AG09309 (cell line): Measurements from ENCODE around the gene C12orf57.

Source experiments
- DNase-seq: peaks from one replicate; pipeline ENCODE4 v3.0.0-alpha.2; 2010; ENCODE audit warnings: low read depth
- H3K4me3 ChIP-seq: 2 replicates; pipeline ENCODE4 v1.5.1; 2011; ENCODE audit warnings: mild to moderate bottlenecking, low read depth, low read length, moderate library complexity; ENCODE audit not compliant: control insufficient read depth
- CTCF ChIP-seq: IDR thresholded peaks from 2 replicates; pipeline ENCODE4 v1.5.1; 2011; ENCODE audit warnings: mild to moderate bottlenecking, low read depth, low read length, inconsistent platforms; ENCODE audit not compliant: insufficient read depth, control insufficient read depth; ENCODE audit errors: missing control alignments

The C12orf57 gene

GRCh38 chr12:6950401-6950801, 6.6 kb downstream of the C12orf57 start:
- peak; percentile 17 for TF ChIP-seq CTCF
- DNase-seq = no peak
- no peak overlapping the region for H3K4me3 ChIP-seq

GRCh38 chr12:6950811-6951540, 7.2 kb downstream of the C12orf57 start, which contains the start of gene PTPN6:
PTPN6 (plus strand) TSS chr12:6951356; CDS start chr12:6951513, 157 bp downstream.
- no peak for TF ChIP-seq CTCF
- no peak within 1 kb of the TSS for H3K4me3 ChIP-seq
- DNase-seq = no peak

GRCh38 chr12:6951551-6952120, 7.8 kb downstream of the C12orf57 start:
- DNase-seq = no peak
- H3K4me3 ChIP-seq = no peak overlapping the region
- no peak for TF ChIP-seq CTCF

GRCh38 chr12:6952121-6952862, 8.5 kb downstream of the C12orf57 start:
- H3K4me3 ChIP-seq = no peak overlapping the region
- no peak for DNase-seq
- TF ChIP-seq CTCF = no peak

GRCh38 chr12:6952863-6953441, 9.1 kb downstream of the C12orf57 start:
- DNase-seq = no peak
- H3K4me3 ChIP-seq = no peak overlapping the region
- no peak for TF ChIP-seq CTCF

- H3K4me3 ChIP-seq = no peak overlapping the region
- DNase-seq = no peak
- no peak for TF ChIP-seq CTCF
Observed at GRCh38 chr12:6953442-6954315, 9.9 kb downstream of the C12orf57 start.
